Astrocyte of the cerebellum (primary cell): ENCODE results near the gene PRPF19.

Source experiments
- DNase-seq: peaks from one replicate; pipeline ENCODE4 v3.0.0-alpha.2; 2011; ENCODE audit warnings: low read depth
- H3K4me3 ChIP-seq: 2 replicates; pipeline ENCODE4 v1.5.1; 2011; ENCODE audit warnings: mild to moderate bottlenecking, low read depth, low read length, moderate library complexity
- CTCF ChIP-seq: IDR thresholded peaks from 2 replicates; pipeline ENCODE4 v1.5.1; 2012; ENCODE audit warnings: low read length, low read depth, moderate library complexity, mild to moderate bottlenecking; ENCODE audit errors: missing control alignments
- in situ Hi-C: cut with HindIII; loops from 2 replicates; pipeline ENCODE4 v1.10.0; 2017; ENCODE audit warnings: low sequenced_read_pairs

PRPF19 gene

DNA sequence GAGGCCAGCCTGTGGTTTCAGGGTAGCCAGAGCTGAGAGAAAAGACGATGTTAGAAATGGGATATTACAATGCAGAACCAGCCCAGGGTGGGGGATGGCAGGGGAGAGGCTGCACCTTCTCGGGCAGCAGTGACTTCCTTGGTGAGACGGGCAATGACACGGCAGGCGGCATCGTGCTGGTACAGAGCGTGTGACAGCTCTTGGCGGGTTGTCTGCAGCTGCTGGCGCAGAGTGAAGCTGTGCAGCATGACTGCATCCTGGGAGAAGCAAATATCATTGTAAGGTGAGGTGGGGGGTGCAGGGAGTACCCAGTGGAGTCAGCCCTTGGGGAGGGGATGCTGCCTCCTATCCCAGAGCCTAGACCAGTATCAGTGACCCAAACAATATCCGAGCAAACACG is 3.8 kb downstream of the PRPF19 start:
- no peak overlapping the region for H3K4me3 ChIP-seq
- in situ Hi-C loops, result no loop called here
- TF ChIP-seq CTCF, result no peak
- DNase-seq, result no peak

DNA sequence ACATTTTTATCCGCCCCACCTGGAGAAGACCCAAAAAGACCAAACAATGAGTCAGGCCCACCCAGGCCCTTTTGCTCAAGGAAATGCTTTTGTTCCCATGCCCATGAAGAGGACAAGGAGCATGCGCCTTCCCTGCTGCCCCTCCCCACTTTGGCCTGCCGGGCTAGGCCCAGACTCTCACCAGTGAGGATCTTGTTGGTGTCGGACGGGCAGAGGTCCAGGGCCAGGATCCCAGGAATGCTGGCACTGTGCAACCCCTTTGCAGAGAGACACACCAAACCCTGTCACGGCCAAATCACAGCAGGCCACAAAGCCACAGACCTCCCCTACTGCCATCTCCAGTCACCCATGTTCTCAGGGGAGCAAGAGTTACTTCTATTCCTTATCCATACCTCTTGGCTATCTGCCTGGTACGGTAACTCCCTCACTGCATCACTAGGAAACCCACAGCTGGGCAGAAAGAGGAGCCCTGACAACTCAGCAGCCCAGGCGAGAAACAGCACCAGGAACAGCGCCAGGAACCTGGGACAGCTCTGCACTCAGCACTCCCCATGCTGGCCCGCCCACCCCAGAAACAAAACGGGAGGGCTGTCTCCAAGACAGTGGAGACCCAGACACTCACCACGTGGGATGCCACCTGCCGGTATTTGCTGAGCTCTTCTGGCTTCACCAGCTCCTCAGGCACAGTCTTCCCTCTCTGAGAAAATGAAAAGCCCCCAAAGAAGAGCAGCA is 5.5 kb downstream of the PRPF19 start:
- no peak overlapping the region for H3K4me3 ChIP-seq
- in situ Hi-C loops, result no loop called here
- TF ChIP-seq CTCF, result peak; percentile 4
- peak; percentile 69 for DNase-seq

GRCh38 chr11:60899977-60900376 is 6.4 kb downstream of the PRPF19 start:
- in situ Hi-C loops, result loop anchor here (5.0 kb wide), 1 partner anchor 43 kb away; the partner anchor contains the start of gene PTGDR2
- TF ChIP-seq CTCF, result no peak
- DNase-seq, result no peak
- no peak overlapping the region for H3K4me3 ChIP-seq

- in situ Hi-C loops, result loop anchor here (5.0 kb wide), 1 partner anchor 42 kb away; the partner anchor contains the start of gene PTGDR2
- TF ChIP-seq CTCF, result peak; percentile 97
- no peak for DNase-seq
These were observed 7.1 kb downstream of the PRPF19 start for GRCh38 chr11:60899046-60899936.

GRCh38 chr11:60897496-60897895 is 8.9 kb downstream of the PRPF19 start:
- no peak for DNase-seq
- TF ChIP-seq CTCF, result no peak
- H3K4me3 ChIP-seq, result no peak overlapping the region
- in situ Hi-C loops, result loop anchor here (5.0 kb wide), 1 partner anchor 40 kb away; the partner anchor contains the start of gene PTGDR2

More at GRCh38 chr11:60899046-60899936, 7.1 kb downstream of the PRPF19 start:
- no peak overlapping the region for H3K4me3 ChIP-seq

GRCh38 chr11:60895687-60896086 is 10.7 kb downstream of the PRPF19 start:
- no peak for TF ChIP-seq CTCF
- DNase-seq, result no peak

More at GRCh38 chr11:60895687-60896086, 10.7 kb downstream of the PRPF19 start:
- in situ Hi-C loops, result loop anchor here (5.0 kb wide), 1 partner anchor 38 kb away; the partner anchor contains the start of gene PTGDR2
- H3K4me3 ChIP-seq, result no peak overlapping the region
